ENCODE results near the gene ARHGAP21. TPM values are rescaled to one million over a fixed set of nuclear protein-coding genes. Genes with fewer than 3 reads are reported as not detected.
"Not testable (repeated sequence)": the region's sequence is repeated elsewhere in the genome, so short reads cannot be mapped to it uniquely, and the experiment has no call there.

Gene ARHGAP21
- 100 to 1,000 TPM in 1 of 2 donors, 10 to 100 TPM in 1; 72.3 to 138 TPM for total RNA-seq
- polyA plus RNA-seq, result 10 to 100 TPM; 18.8 to 19.9 TPM
- long read RNA-seq, donor 1, partial matches to known transcripts, result 0 of 4 reads
- long read RNA-seq, donor 1, other reads (novel, unspliced or antisense), result 0 of 4 reads
- long read RNA-seq, donor 2, partial matches to known transcripts, result 5 of 6 reads
- long read RNA-seq, donor 2, other reads (novel, unspliced or antisense), result 0 of 6 reads
- long read RNA-seq, donor 3, partial matches to known transcripts, result 7 of 11 reads
- long read RNA-seq, donor 3, other reads (novel, unspliced or antisense), result 0 of 11 reads
- long read RNA-seq, donor 4, partial matches to known transcripts, result 0 of 1 reads
- long read RNA-seq, donor 4, other reads (novel, unspliced or antisense), result 0 of 1 reads
- long read RNA-seq, donor 5, partial matches to known transcripts, result 11 of 12 reads
- long read RNA-seq, donor 5, other reads (novel, unspliced or antisense), result 0 of 12 reads

- no peaks in the 10 kb centered on the region for H3K9me3 ChIP-seq (ENCODE audit: control insufficient read depth in 4 of 4, insufficient read depth in 3 of 4, low read length in 3 of 4)
- H3K4me1 ChIP-seq (ENCODE audit: control insufficient read depth in 5 of 5, insufficient read depth in 5 of 5, low read length in 5 of 5), result peaks cover 0 to 39% (median 3%) of the 10 kb centered on the region in 5 donors
- H3K9ac ChIP-seq (ENCODE audit: insufficient read depth in 1 of 2, low read length in 2 of 2), result peak within 1 kb of the TSS; percentile 73 to 87
- DNase-seq (peak; percentile 82 to 87 (median 86)), ATAC-seq (ENCODE audit: insufficient read depth, low FRiP score) (peak; percentile 23)
- no peaks in the 10 kb centered on the region for H3K27me3 ChIP-seq (ENCODE audit: control insufficient read depth in 3 of 3, insufficient read depth in 3 of 3, low read length in 2 of 3)
- H3K4me3 ChIP-seq, result peak within 1 kb of the TSS; percentile 63
- H3K27ac ChIP-seq (ENCODE audit: low read depth in 1 of 2, low read length in 1 of 2), result peak within 1 kb of the TSS; percentile 98 to 99
- TF ChIP-seq CTCF (IDR thresholded peaks at IDR 0.05; ENCODE audit: control extremely low read depth, extremely low read depth), result no peak
- H3K36me3 ChIP-seq (ENCODE audit: control insufficient read depth in 4 of 4, insufficient read depth in 4 of 4, low read length in 4 of 4), result peaks cover 0 to 11% (median under 1%) of the 10 kb centered on the region in 4 donors
- WGBS, 2 donors, result 0 to 1% methylated on average over 45 to 46 of the region's 46 CpGs
Measured at GRCh38 chr10:24723788-24724380, at the start of gene ARHGAP21. Gene ARHGAP21, minus strand, starts transcription at chr10:24723887. Its CDS starts 1,988 bp downstream, at chr10:24721899.

GRCh38 chr10:24771943-24772694 is 48.4 kb upstream of the ARHGAP21 start:
- 84 to 93% methylated on average over 1 of the region's 1 CpG for WGBS, 2 donors
- DNase-seq (peak in 2 of 3 donors; percentile 41 to 60), ATAC-seq (ENCODE audit: insufficient read depth, low FRiP score) (peak; percentile 19)
- Histone ChIP-seq H3K9ac (ENCODE audit: insufficient read depth in 1 of 2, low read length in 2 of 2) (no peak overlapping the region), H3K9me3 (ENCODE audit: control insufficient read depth in 4 of 4, insufficient read depth in 3 of 4, low read length in 3 of 4) (no peaks in the 10 kb centered on the region), H3K27ac (ENCODE audit: low read depth in 1 of 2, low read length in 1 of 2) (no peak overlapping the region), H3K4me3 (no peak overlapping the region), H3K4me1 (ENCODE audit: control insufficient read depth in 5 of 5, insufficient read depth in 5 of 5, low read length in 5 of 5) (no peaks in the 10 kb centered on the region), H3K36me3 (ENCODE audit: control insufficient read depth in 4 of 4, insufficient read depth in 4 of 4, low read length in 4 of 4) (no peaks in the 10 kb centered on the region), H3K27me3 (ENCODE audit: control insufficient read depth in 3 of 3, insufficient read depth in 3 of 3, low read length in 2 of 3) (no peaks in the 10 kb centered on the region)
- no peak for TF ChIP-seq CTCF (IDR thresholded peaks at IDR 0.05; ENCODE audit: control extremely low read depth, extremely low read depth)

GRCh38 chr10:24764991-24765390 is 41.3 kb upstream of the ARHGAP21 start:
- not testable (repeated sequence) for H3K9ac ChIP-seq (ENCODE audit: insufficient read depth in 1 of 2, low read length in 2 of 2); H3K4me3 ChIP-seq; H3K4me1 ChIP-seq (ENCODE audit: control insufficient read depth in 5 of 5, insufficient read depth in 5 of 5, low read length in 5 of 5); H3K27ac ChIP-seq (ENCODE audit: low read depth in 1 of 2, low read length in 1 of 2); H3K36me3 ChIP-seq (ENCODE audit: control insufficient read depth in 4 of 4, insufficient read depth in 4 of 4, low read length in 4 of 4); H3K27me3 ChIP-seq (ENCODE audit: control insufficient read depth in 3 of 3, insufficient read depth in 3 of 3, low read length in 2 of 3); H3K9me3 ChIP-seq (ENCODE audit: control insufficient read depth in 4 of 4, insufficient read depth in 3 of 4, low read length in 3 of 4); DNase-seq; ATAC-seq (ENCODE audit: insufficient read depth, low FRiP score)
- 0 to 34% methylated on average over 1 of the region's 1 CpG for WGBS, 2 donors

Data from lung (tissue), 16 donors.